Gastroesophageal sphincter (tissue), 4 donors: ENCODE results near the gene CTPS2. TPM values are rescaled to one million over a fixed set of nuclear protein-coding genes. Genes with fewer than 3 reads are reported as not detected.

Source experiments
- ATAC-seq: fragments of 150-250 bp; one replicate; pipeline ENCODE4 v1.9.1; 2016; ENCODE audit warnings: mild to moderate bottlenecking, moderate library complexity
- H3K27ac ChIP-seq, 4 donors: fragments of 200-600 bp; sonication (generic) in 3 of 4; 1 replicate in 3 of 4; 2 replicates in 1 of 4; pipeline ENCODE4 v1.5.1; 2016 to 2019
- H3K27me3 ChIP-seq: fragments of 200-600 bp; sonication (generic); one replicate; pipeline ENCODE4 v1.5.1; 2019
- H3K36me3 ChIP-seq, 2 donors: fragments of 200-600 bp; sonication (generic); one replicate each; pipeline ENCODE4 v1.5.1; 2019; ENCODE audit warnings: control low read depth in 1 of 2
- H3K4me1 ChIP-seq, 3 donors: fragments of 200-600 bp; sonication (generic); 1 replicate in 2 of 3; 2 replicates in 1 of 3; pipeline ENCODE4 v1.5.1; 2016 to 2019; ENCODE audit warnings: control low read depth in 2 of 3
- H3K4me3 ChIP-seq, 2 donors: fragments of 200-600 bp; sonication (generic); one replicate each; pipeline ENCODE4 v1.5.1; 2019; ENCODE audit warnings: mild to moderate bottlenecking in 1 of 2, moderate library complexity in 1 of 2
- H3K9me3 ChIP-seq, 3 donors: fragments of 200-600 bp; sonication (generic); one replicate each; pipeline ENCODE4 v1.5.1; 2017 to 2019; ENCODE audit warnings: control low read depth in 2 of 3
- EP300 ChIP-seq: sonication (generic); formaldehyde crosslinking; IDR thresholded peaks from one replicate; pipeline ENCODE4 v1.6.1; 2017; ENCODE audit warnings: antibody characterized with exemption, mild to moderate bottlenecking
- POLR2A ChIP-seq, 2 donors: fragments of 450-650 bp; IDR thresholded peaks; one replicate each; pipeline ENCODE4 v1.6.1; 2017; ENCODE audit warnings: antibody characterized with exemption in 2 of 2, mild to moderate bottlenecking in 2 of 2, moderate library complexity in 1 of 2
- POLR2AphosphoS5 ChIP-seq: sonication (generic); formaldehyde crosslinking; IDR thresholded peaks from one replicate; pipeline ENCODE4 v1.6.1; 2017; ENCODE audit warnings: antibody characterized with exemption
- WGBS, 2 donors: methylation state at CpG; one replicate each; pipeline ENCODE4 v1.1.5; 2018; ENCODE audit warnings: low coverage in 1 of 2; 5-methylcytosine and 5-hydroxymethylcytosine counted together
- total RNA-seq, 4 donors: library from RNA; depleted of rRNA; stranded (reverse); fragments of >200 nt; gene quantifications; one replicate each; pipeline ENCODE4 v1.1.0, GENCODE V29; 2016
- TF ChIP-seq, protein P1 (sequence below), 4 experiments: fragments of 200-600 bp in 2 of 4; fragments of 450-650 bp in 2 of 4; sonication (generic) in 1 of 4; IDR thresholded peaks; one replicate each; pipeline ENCODE4 v1.5.1; 2017 to 2019; ENCODE audit warnings: antibody characterized with exemption in 4 of 4, mild to moderate bottlenecking in 2 of 4, moderate library complexity in 2 of 4

The CTPS2 gene
- total RNA-seq, 4 donors from 2014 or later: 12.1 to 20.5 (median 14.0) TPM

DNA sequence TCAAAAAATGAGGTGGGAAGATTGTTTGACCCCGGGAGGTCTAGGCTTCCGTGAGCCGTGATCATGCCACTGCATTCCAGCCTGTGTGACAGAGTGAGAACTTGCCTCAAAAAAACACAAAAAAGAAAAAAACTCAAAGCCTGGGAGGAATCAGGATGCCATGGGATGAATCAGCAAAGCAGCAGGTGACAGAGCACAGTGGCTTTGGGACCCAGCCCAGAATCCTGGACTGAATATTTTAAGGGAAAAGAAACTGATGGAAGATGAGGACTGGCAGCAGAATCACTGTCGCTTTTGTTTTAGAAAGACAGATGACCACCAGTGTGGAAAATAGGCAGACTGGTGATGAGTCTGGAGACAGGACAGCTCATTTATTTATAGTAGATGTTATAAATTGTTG is 45.9 kb downstream of the CTPS2 start:
- WGBS, 2 donors: 64 to 80% methylated on average over 2 to 3 of the region's 4 CpGs
- Histone ChIP-seq H3K4me1 (no peaks in the 10 kb centered on the region), H3K9me3 (no peaks in the 10 kb centered on the region), H3K27ac (no peak overlapping the region), H3K27me3 (no peaks in the 10 kb centered on the region), H3K4me3 (no peak overlapping the region), H3K36me3 (peaks cover 0 to 32% of the 10 kb centered on the region in 2 donors)
- TF ChIP-seq, protein P1, sequence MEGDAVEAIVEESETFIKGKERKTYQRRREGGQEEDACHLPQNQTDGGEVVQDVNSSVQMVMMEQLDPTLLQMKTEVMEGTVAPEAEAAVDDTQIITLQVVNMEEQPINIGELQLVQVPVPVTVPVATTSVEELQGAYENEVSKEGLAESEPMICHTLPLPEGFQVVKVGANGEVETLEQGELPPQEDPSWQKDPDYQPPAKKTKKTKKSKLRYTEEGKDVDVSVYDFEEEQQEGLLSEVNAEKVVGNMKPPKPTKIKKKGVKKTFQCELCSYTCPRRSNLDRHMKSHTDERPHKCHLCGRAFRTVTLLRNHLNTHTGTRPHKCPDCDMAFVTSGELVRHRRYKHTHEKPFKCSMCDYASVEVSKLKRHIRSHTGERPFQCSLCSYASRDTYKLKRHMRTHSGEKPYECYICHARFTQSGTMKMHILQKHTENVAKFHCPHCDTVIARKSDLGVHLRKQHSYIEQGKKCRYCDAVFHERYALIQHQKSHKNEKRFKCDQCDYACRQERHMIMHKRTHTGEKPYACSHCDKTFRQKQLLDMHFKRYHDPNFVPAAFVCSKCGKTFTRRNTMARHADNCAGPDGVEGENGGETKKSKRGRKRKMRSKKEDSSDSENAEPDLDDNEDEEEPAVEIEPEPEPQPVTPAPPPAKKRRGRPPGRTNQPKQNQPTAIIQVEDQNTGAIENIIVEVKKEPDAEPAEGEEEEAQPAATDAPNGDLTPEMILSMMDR (IDR thresholded peaks at IDR 0.05): no peak
- TF ChIP-seq POLR2A (IDR thresholded peaks at IDR 0.05) (no peak), EP300 (no peak), POLR2AphosphoS5 (no peak)
- ATAC-seq: no peak

DNA sequence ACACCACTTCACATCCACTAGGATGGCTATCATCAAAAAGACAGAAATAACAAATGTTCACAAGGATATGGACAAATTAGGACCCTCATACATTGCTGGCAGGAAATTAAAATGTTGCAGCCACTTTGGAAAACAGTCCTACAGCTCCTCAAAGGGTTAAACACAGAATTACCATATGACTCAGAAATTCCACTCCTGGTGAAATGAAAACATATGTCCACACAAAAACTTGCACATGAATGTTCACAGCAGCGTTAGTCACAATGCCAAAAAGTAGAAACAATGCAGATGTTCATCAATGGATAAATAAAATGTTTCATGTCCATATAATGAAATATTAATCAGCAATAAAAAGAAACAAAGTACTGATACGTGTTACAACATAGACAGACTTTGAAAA is 47.4 kb downstream of the CTPS2 start:
- Histone ChIP-seq H3K36me3 (peaks cover 0 to 29% of the 10 kb centered on the region in 2 donors), H3K4me3 (no peak overlapping the region), H3K27me3 (no peaks in the 10 kb centered on the region), H3K9me3 (no peaks in the 10 kb centered on the region), H3K4me1 (no peaks in the 10 kb centered on the region), H3K27ac (no peak overlapping the region)
- ATAC-seq: no peak
- TF ChIP-seq EP300 (no peak), POLR2AphosphoS5 (no peak), POLR2A (IDR thresholded peaks at IDR 0.05) (no peak)
- TF ChIP-seq, protein P1 (IDR thresholded peaks at IDR 0.05): no peak
- 33 to 42% methylated on average over 1 to 2 of the region's 2 CpGs for WGBS, 2 donors

DNA sequence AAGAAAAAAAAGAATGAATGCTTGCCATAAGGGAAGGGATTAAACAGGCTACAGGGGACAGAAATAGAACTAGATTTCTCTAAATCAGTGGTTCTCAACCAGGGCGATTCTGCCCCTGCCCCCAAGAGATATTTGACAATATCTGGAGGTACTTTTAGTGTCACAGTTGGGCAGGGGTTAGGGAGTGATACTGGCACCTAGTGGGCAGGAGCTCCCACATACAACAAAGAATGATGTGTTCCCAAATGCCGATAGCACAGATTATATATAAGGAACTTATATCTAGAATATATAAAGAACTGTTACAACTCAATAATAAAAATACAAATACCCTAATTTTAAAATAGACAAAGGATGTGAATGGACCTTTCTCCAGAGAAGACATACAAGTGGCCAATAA is 47.8 kb downstream of the CTPS2 start:
- Histone ChIP-seq H3K4me3 (no peak overlapping the region), H3K4me1 (no peaks in the 10 kb centered on the region), H3K27ac (no peak overlapping the region), H3K9me3 (no peaks in the 10 kb centered on the region), H3K27me3 (no peaks in the 10 kb centered on the region), H3K36me3 (peaks cover 0 to 27% of the 10 kb centered on the region in 2 donors)
- no peak for TF ChIP-seq POLR2A (IDR thresholded peaks at IDR 0.05)
- TF ChIP-seq EP300: no peak
- TF ChIP-seq, protein P1 (IDR thresholded peaks at IDR 0.05): no peak
- no peak for TF ChIP-seq POLR2AphosphoS5
- WGBS, 2 donors: 60 to 100% methylated on average over 1 to 2 of the region's 2 CpGs
- no peak for ATAC-seq

DNA sequence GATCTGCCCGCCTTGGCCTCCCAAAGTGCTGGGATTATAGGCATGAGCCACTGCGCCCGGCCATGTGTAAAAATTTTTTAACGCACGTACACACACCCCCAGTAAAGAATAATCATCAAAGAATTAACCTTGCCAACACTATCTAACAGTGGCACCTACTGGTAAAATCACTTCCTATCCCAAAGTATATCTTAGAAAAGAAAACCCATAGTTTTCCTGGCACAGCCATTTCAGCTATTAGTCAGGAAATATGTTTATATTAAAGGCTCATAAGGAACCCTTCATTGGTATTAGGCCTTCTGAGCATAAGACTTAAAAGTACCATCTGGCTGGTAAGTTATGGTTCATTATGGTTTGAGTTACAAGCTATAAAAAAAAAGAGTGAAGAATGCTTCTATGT is 48.4 kb downstream of the CTPS2 start:
- H3K9me3 ChIP-seq: no peaks in the 10 kb centered on the region
- no peak overlapping the region for H3K27ac ChIP-seq
- H3K4me3 ChIP-seq: no peak overlapping the region
- TF ChIP-seq EP300 (no peak), POLR2AphosphoS5 (no peak), POLR2A (IDR thresholded peaks at IDR 0.05) (no peak)
- TF ChIP-seq, protein P1 (IDR thresholded peaks at IDR 0.05): no peak
- no peaks in the 10 kb centered on the region for H3K4me1 ChIP-seq
- 50% methylated on average over 3 of the region's 5 CpGs; no CpG with 5 or more reads in 1 of the 2 donors for WGBS, 2 donors
- peaks cover 0 to 22% of the 10 kb centered on the region in 2 donors for H3K36me3 ChIP-seq
- H3K27me3 ChIP-seq: no peaks in the 10 kb centered on the region
- no peak for ATAC-seq

DNA sequence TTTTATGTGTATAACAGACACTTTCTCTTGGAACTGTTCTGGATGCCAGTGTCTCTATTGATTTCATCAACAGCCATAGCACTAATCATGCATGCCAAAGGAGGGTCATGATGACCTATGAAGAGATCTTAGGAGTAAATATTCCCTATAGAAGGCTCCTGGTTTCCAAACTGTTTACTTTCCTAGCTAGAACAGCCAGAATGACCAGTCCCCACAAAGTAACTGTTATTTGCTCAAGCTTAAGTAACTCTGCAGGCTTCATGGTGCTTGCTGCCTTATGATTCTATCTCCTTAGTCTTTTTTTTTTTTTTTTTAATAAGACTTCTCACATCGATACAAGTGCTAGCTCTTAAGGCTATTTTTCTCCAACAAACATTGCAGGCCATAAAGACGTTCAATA is 50.1 kb downstream of the CTPS2 start:
- H3K36me3 ChIP-seq: peaks cover 0 to 16% of the 10 kb centered on the region in 2 donors
- H3K9me3 ChIP-seq: no peaks in the 10 kb centered on the region
- H3K4me3 ChIP-seq: no peak overlapping the region
- TF ChIP-seq, protein P1 (IDR thresholded peaks at IDR 0.05): no peak
- no peak for TF ChIP-seq POLR2A (IDR thresholded peaks at IDR 0.05)
- TF ChIP-seq POLR2AphosphoS5: no peak
- TF ChIP-seq EP300: no peak
- no peaks in the 10 kb centered on the region for H3K4me1 ChIP-seq
- ATAC-seq: no peak
- no peak overlapping the region for H3K27ac ChIP-seq
- WGBS, 2 donors: 60 to 100% methylated on average over 1 of the region's 2 CpGs
- no peaks in the 10 kb centered on the region for H3K27me3 ChIP-seq
